Measurements from ENCODE around the gene NKX1-1.

NKX1-1 gene

DNA sequence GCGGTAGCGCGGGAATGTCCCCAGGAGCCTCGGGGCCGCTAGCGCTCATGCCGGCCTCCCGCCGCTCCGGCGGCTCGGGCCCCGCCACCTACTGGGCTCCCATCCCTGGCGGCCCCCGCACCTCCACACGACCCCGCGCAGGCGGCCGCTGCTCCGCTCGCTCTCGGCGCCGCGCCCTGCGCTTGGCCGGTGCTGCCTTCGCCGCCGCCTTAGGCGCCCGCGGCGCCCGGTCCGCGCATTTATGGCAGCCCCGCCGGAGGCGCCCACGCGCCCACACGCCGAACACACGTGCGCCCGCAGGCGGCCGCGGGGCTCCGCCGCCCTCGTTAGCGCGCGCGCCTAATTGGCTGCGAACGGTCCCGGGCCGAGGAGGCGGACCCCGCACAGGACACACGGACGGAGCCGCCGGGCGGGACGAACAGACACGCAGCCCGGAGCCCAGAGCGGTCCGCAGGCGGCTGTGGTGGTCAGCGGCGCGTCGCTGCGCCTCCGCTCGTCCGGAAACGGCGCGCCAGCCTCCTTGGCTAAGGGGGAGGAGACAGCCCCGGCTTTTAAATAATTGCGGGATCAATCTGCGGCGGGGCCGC, at the start of gene NKX1-1:
TSS of gene NKX1-1 (minus strand) at position 49 of the 587 bp plus-strand sequence. CDS start at position 49, 0 bp downstream.
- no peaks in the 10 kb centered on the region for H3K36me3 ChIP-seq (ENCODE audit: control insufficient read depth, insufficient read depth, low read length)
- H3K27me3 ChIP-seq (ENCODE audit: control insufficient read depth, insufficient read depth, low read length) = peaks cover 22% of the 10 kb centered on the region
- H3K79me2 ChIP-seq = no peaks in the 10 kb centered on the region
- no peak within 1 kb of the TSS for H2AFZ ChIP-seq
- no peaks in the 10 kb centered on the region for H3K9me3 ChIP-seq (ENCODE audit: control insufficient read depth, low read length)
- no peak within 1 kb of the TSS for H3K4me2 ChIP-seq (ENCODE audit: low read length)
- H3K4me3 ChIP-seq (ENCODE audit: low read depth, low read length) = no peak within 1 kb of the TSS
- no peak within 1 kb of the TSS for H3K9ac ChIP-seq
- TF ChIP-seq, protein P1, sequence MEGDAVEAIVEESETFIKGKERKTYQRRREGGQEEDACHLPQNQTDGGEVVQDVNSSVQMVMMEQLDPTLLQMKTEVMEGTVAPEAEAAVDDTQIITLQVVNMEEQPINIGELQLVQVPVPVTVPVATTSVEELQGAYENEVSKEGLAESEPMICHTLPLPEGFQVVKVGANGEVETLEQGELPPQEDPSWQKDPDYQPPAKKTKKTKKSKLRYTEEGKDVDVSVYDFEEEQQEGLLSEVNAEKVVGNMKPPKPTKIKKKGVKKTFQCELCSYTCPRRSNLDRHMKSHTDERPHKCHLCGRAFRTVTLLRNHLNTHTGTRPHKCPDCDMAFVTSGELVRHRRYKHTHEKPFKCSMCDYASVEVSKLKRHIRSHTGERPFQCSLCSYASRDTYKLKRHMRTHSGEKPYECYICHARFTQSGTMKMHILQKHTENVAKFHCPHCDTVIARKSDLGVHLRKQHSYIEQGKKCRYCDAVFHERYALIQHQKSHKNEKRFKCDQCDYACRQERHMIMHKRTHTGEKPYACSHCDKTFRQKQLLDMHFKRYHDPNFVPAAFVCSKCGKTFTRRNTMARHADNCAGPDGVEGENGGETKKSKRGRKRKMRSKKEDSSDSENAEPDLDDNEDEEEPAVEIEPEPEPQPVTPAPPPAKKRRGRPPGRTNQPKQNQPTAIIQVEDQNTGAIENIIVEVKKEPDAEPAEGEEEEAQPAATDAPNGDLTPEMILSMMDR (IDR thresholded peaks at IDR 0.05) = no peak
- no peak within 1 kb of the TSS for H3K27ac ChIP-seq
- H3K4me1 ChIP-seq = no peaks in the 10 kb centered on the region

DNA sequence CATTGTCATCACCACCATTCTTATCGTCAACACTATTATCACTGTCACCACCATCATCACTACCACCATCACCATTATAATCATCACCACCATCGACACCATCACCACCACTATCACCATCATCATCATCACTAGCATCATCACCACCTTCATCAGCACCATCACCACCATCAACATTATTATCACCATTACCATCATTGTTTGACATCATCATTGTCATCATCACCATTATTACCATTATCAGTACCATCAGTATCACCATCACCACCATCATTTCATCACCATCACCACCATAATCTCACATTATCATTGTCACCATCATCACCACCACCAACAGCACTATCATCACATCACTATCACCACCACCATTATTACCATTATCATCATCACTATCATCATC, 47.5 kb upstream of the NKX1-1 start:
- Histone ChIP-seq H3K27me3 (ENCODE audit: control insufficient read depth, insufficient read depth, low read length) (no peaks in the 10 kb centered on the region), H3K36me3 (ENCODE audit: control insufficient read depth, insufficient read depth, low read length) (no peaks in the 10 kb centered on the region), H3K4me1 (no peaks in the 10 kb centered on the region), H3K79me2 (no peaks in the 10 kb centered on the region), H3K27ac (no peak overlapping the region), H3K4me3 (ENCODE audit: low read depth, low read length) (no peak overlapping the region), H2AFZ (no peak overlapping the region), H3K9me3 (ENCODE audit: control insufficient read depth, low read length) (no peaks in the 10 kb centered on the region), H3K4me2 (ENCODE audit: low read length) (no peak overlapping the region), H3K9ac (no peak overlapping the region)
- TF ChIP-seq, protein P1 (IDR thresholded peaks at IDR 0.05) = no peak

DNA sequence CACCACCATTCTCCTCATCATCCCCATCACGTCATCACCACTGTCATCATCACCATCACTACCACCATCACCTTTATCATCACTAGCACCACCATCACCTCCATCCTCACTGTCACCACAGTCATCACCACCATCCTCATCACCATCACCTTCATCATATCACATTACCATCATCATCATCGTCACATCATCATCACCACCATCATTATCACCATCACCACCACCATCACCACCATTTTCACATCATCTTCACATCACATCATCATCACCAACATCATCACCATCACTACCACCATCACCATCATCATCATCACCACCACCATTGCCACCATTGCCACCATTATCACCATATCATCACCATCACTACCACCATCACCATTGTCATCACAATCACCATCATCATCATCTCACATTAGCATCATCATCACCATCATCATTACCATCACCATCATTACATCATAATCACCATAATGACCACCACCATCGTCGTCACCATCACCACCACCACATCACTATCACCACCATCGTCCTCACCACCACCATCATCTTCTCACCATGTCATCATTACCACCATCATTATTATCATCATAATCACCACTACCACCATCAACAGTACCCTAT, 46.3 kb upstream of the NKX1-1 start:
- no peak overlapping the region for H3K4me3 ChIP-seq (ENCODE audit: low read depth, low read length)
- H3K36me3 ChIP-seq (ENCODE audit: control insufficient read depth, insufficient read depth, low read length) = no peaks in the 10 kb centered on the region
- H3K79me2 ChIP-seq = no peaks in the 10 kb centered on the region
- no peaks in the 10 kb centered on the region for H3K27me3 ChIP-seq (ENCODE audit: control insufficient read depth, insufficient read depth, low read length)
- H3K4me1 ChIP-seq = no peaks in the 10 kb centered on the region
- TF ChIP-seq, protein P1 (IDR thresholded peaks at IDR 0.05) = no peak
- H3K4me2 ChIP-seq (ENCODE audit: low read length) = no peak overlapping the region
- no peak overlapping the region for H3K27ac ChIP-seq
- no peak overlapping the region for H2AFZ ChIP-seq
- H3K9me3 ChIP-seq (ENCODE audit: control insufficient read depth, low read length) = no peaks in the 10 kb centered on the region
- H3K9ac ChIP-seq = no peak overlapping the region

DNA sequence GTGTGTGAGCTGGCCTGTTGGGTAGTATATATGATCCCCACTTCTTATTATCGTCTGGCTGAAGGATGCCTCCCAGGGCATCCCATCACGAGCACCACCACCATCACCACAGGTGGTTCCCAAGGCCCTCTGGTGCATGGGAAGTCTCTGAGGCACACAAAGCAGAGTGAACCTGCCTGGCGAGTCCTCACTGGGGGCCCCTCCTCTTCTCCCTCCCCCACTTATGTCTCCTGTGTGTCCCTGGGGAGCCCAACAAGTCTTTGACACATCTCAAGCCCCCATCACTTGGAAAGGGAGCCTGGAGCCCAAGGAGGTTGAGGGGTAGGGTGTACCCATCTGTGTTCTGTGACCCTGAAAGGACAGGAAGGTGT, 45.5 kb upstream of the NKX1-1 start:
- no peaks in the 10 kb centered on the region for H3K79me2 ChIP-seq
- TF ChIP-seq, protein P1 (IDR thresholded peaks at IDR 0.05) = no peak
- no peak overlapping the region for H3K4me2 ChIP-seq (ENCODE audit: low read length)
- H2AFZ ChIP-seq = no peak overlapping the region
- H3K27me3 ChIP-seq (ENCODE audit: control insufficient read depth, insufficient read depth, low read length) = no peaks in the 10 kb centered on the region
- H3K27ac ChIP-seq = no peak overlapping the region
- H3K4me3 ChIP-seq (ENCODE audit: low read depth, low read length) = no peak overlapping the region
- no peak overlapping the region for H3K9ac ChIP-seq
- H3K4me1 ChIP-seq = no peaks in the 10 kb centered on the region
- H3K9me3 ChIP-seq (ENCODE audit: control insufficient read depth, low read length) = no peaks in the 10 kb centered on the region
- no peaks in the 10 kb centered on the region for H3K36me3 ChIP-seq (ENCODE audit: control insufficient read depth, insufficient read depth, low read length)

Measured in parathyroid adenoma (tissue), 2 donors.